ENCODE results near the gene MTMR11. TPM values are rescaled to one million over a fixed set of nuclear protein-coding genes. Genes with fewer than 3 reads are reported as not detected.

Gene MTMR11
- total and polyA plus RNA-seq, 9 of the 15 experiments (the other 6 are each of a cell fraction or from before 2014, with no cell fraction given): 0.09 to 1.6 (median 0.51) TPM

DNA sequence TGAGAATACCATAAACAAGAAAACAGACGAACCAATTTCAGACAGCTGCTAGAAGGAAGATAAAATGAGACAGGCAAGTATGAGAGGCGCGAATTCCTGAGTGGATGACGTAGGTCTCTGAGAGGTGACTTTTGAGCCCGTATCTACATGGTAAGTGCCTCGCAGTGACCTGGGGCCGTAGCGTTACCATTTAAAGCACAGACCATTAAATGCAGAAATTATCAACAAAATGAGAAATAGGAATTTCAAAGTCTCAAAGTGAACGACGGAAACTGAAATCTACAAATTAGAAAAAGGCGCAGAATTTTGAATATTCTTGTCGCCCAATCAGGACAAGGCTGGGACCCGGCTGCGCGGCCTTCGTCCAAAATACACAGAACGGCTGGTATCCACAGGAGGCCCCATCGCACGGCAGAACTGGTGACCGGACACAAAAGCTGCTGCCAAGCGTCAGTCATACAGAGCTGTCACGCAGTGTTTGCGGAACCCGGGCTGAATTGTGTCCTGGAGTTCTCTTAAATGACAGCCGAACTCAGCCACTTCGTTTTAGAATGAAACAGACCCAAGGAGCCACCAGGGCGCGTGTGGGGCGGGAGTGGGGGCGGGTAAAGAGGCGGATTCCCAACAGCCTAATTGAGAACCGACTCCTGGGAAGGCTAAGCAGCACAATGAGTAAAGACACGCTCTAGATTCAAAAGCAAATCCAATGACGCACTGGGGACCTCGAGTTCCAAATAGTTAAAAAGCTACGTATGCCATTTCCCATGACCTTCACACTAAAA is 51.1 kb downstream of the MTMR11 start (continued):
- no peak for TF ChIP-seq E2F8 (IDR thresholded peaks at IDR 0.05; ENCODE audit: low read depth, partially characterized antibody)
- no peak for TF ChIP-seq ZNF224 (CRISPR knock-in tag; IDR thresholded peaks at IDR 0.05)
- TF ChIP-seq, protein P1, sequence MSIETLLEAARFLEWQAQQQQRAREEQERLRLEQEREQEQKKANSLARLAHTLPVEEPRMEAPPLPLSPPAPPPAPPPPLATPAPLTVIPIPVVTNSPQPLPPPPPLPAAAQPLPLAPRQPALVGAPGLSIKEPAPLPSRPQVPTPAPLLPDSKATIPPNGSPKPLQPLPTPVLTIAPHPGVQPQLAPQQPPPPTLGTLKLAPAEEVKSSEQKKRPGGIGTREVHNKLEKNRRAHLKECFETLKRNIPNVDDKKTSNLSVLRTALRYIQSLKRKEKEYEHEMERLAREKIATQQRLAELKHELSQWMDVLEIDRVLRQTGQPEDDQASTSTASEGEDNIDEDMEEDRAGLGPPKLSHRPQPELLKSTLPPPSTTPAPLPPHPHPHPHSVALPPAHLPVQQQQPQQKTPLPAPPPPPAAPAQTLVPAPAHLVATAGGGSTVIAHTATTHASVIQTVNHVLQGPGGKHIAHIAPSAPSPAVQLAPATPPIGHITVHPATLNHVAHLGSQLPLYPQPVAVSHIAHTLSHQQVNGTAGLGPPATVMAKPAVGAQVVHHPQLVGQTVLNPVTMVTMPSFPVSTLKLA (conservative IDR thresholded peaks at IDR 0.05): peak; percentile 38 to 62; a peak in 3 of 4 replicates
- no peak for TF ChIP-seq HDAC2 (IDR thresholded peaks at IDR 0.05)
- TF ChIP-seq FOXA3 (CRISPR knock-in tag; conservative IDR thresholded peaks at IDR 0.05 in 1 of 2, IDR thresholded peaks at IDR 0.05 in 1 of 2): no peak
- no peak for TF ChIP-seq TARDBP (IDR thresholded peaks at IDR 0.05)
- TF ChIP-seq LEF1 (IDR thresholded peaks at IDR 0.05): no peak
- TF ChIP-seq TRIM28 (IDR thresholded peaks at IDR 0.05): no peak
- no peak for TF ChIP-seq POLR3G (IDR thresholded peaks at IDR 0.05; ENCODE audit: extremely low read depth, insufficient read length, insufficient replicate concordance)
- TF ChIP-seq ZKSCAN3 (CRISPR knock-in tag; IDR thresholded peaks at IDR 0.05): no peak
- TF ChIP-seq SP1 (CRISPR knock-in tag; IDR thresholded peaks at IDR 0.05): peak; percentile 56; the same call in 1 of the 2 replicates
- TF ChIP-seq, protein P2, sequence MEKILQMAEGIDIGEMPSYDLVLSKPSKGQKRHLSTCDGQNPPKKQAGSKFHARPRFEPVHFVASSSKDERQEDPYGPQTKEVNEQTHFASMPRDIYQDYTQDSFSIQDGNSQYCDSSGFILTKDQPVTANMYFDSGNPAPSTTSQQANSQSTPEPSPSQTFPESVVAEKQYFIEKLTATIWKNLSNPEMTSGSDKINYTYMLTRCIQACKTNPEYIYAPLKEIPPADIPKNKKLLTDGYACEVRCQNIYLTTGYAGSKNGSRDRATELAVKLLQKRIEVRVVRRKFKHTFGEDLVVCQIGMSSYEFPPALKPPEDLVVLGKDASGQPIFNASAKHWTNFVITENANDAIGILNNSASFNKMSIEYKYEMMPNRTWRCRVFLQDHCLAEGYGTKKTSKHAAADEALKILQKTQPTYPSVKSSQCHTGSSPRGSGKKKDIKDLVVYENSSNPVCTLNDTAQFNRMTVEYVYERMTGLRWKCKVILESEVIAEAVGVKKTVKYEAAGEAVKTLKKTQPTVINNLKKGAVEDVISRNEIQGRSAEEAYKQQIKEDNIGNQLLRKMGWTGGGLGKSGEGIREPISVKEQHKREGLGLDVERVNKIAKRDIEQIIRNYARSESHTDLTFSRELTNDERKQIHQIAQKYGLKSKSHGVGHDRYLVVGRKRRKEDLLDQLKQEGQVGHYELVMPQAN (IDR thresholded peaks at IDR 0.05; ENCODE audit: borderline replicate concordance): peak; percentile 4; the same call in 1 of the 2 replicates
- TF ChIP-seq ZNF316 (IDR thresholded peaks at IDR 0.05): no peak
- no peak for TF ChIP-seq ARHGAP35 (IDR thresholded peaks at IDR 0.05; ENCODE audit: partially characterized antibody)
- no peak for TF ChIP-seq ZFP1 (CRISPR knock-in tag; IDR thresholded peaks at IDR 0.05)
- no peak for TF ChIP-seq ZFP30 (CRISPR knock-in tag; IDR thresholded peaks at IDR 0.05; ENCODE audit: borderline replicate concordance)
- TF ChIP-seq CBX5 (IDR thresholded peaks at IDR 0.05; ENCODE audit: borderline replicate concordance, low read depth): no peak
- TF ChIP-seq CREM (IDR thresholded peaks at IDR 0.05; ENCODE audit: low read depth): peak; percentile 80
- 0 out of 2 replicates have a peak, but pooled peaks have one; percentile 6 for TF ChIP-seq CC2D1A (IDR thresholded peaks at IDR 0.05)
- no peak for TF ChIP-seq ZNF140 (CRISPR knock-in tag; IDR thresholded peaks at IDR 0.05)
- TF ChIP-seq TEAD1 (CRISPR knock-in tag; IDR thresholded peaks at IDR 0.05): no peak; a peak in 1 of 4 replicates
- peak; percentile 69 for TF ChIP-seq TEAD4 (IDR thresholded peaks at IDR 0.05; ENCODE audit: low read length)
- TF ChIP-seq TEAD4 (CRISPR knock-in tag; IDR thresholded peaks at IDR 0.05; ENCODE audit: borderline replicate concordance): no peak
- no peak for TF ChIP-seq ZNF143 (CRISPR knock-in tag; IDR thresholded peaks at IDR 0.05)
- TF ChIP-seq HNRNPL (IDR thresholded peaks at IDR 0.05; ENCODE audit: low read depth, low read length): peak; percentile 87; the same call in 1 of the 2 replicates

Measured in K562 (cell line).